ENCODE results near the gene CSRP1. TPM values are rescaled to one million over a fixed set of nuclear protein-coding genes. Genes with fewer than 3 reads are reported as not detected.

The CSRP1 gene
- total and polyA plus RNA-seq, 9 of the 15 experiments (the other 6 are each of a cell fraction or from before 2014, with no cell fraction given) = 6.8 to 39.4 (median 23.7) TPM

GRCh38 chr1:201498621-201499020 is 8.3 kb downstream of the CSRP1 start:
- Histone ChIP-seq H3K79me2 (ENCODE audit: control insufficient read depth, insufficient read depth, low read length) (no peaks in the 10 kb centered on the region), H3K27ac (ENCODE audit: extremely low read depth, low read depth, low read length) (no peak overlapping the region), H3K27me3 (ENCODE audit: control insufficient read depth in 2 of 2, insufficient read depth in 2 of 2, low read length in 2 of 2) (peaks cover 0 to 20% of the 10 kb centered on the region in 2 experiments; a peak in 1 of 5 replicates), H3K36me3 (ENCODE audit: control insufficient read depth, insufficient read depth, low read length) (no peaks in the 10 kb centered on the region), H3K9me1 (ENCODE audit: control insufficient read depth, insufficient read depth, low read length) (no peaks in the 10 kb centered on the region), H3K9me3 (replicated peaks; ENCODE audit: control insufficient read depth, insufficient read depth, low read depth, low read length) (no peaks in the 10 kb centered on the region), H3K9ac (ENCODE audit: insufficient read depth in 1 of 2, low read depth in 2 of 2, low read length in 2 of 2) (no peak overlapping the region), H4K20me1 (replicated peaks; ENCODE audit: control insufficient read depth, insufficient read depth, low read length) (no peaks in the 10 kb centered on the region), H3K4me3 (no peak overlapping the region), H3K4me2 (ENCODE audit: insufficient read depth, low read length) (no peak overlapping the region), H3K4me1 (replicated peaks in 1 of 2; ENCODE audit: control insufficient read depth in 2 of 2, insufficient read depth in 2 of 2, low read length in 2 of 2) (no peaks in the 10 kb centered on the region; a peak in 2 of 5 replicates), H2AFZ (ENCODE audit: low read depth, low read length) (no peak overlapping the region)
- DNase-seq (ENCODE audit: extremely low read depth in 1 of 4, low spot score in 3 of 4) (no peak), ATAC-seq (peak; percentile 50), FAIRE-seq (no peak)
- BruUV-seq (replicated peaks) = no TSS peak
- in situ Hi-C loops (cut with MboI) = no loop called here
- CTCF ChIA-PET (ENCODE audit: low intra/inter-chr PET ratio) = no interaction called here
- POLR2A ChIA-PET = interaction anchor here (0.7 to 1.2 kb wide), 5 partner anchors 8 to 53 kb away, joined by 3 to 5 read pairs (median 4); no protein-coding TSS in a partner anchor
- TF ChIP-seq ZBTB17 (CRISPR knock-in tag; IDR thresholded peaks at IDR 0.05) (no peak), YY1 (IDR thresholded peaks at IDR 0.05; ENCODE audit: borderline replicate concordance in 1 of 3, control insufficient read depth in 1 of 3, extremely low read depth in 1 of 3, insufficient read depth in 3 of 3, insufficient read length in 1 of 3, insufficient replicate concordance in 2 of 3, low read depth in 1 of 3, low read length in 2 of 3) (peak in 1 of 3 experiments; percentile 21), MIER1 (IDR thresholded peaks at IDR 0.05; ENCODE audit: low read depth) (no peak), EP400 (IDR thresholded peaks at IDR 0.05) (no peak), ESRRA (IDR thresholded peaks at IDR 0.05; ENCODE audit: borderline replicate concordance, low read depth) (no peak), BCL6 (CRISPR knock-in tag; IDR thresholded peaks at IDR 0.05) (no peak), ZNF764 (CRISPR knock-in tag; IDR thresholded peaks at IDR 0.05; ENCODE audit: low read depth) (no peak)
- intact Hi-C loops (cut with micrococcal nuclease) = no loop called here
- WGBS (ENCODE audit: insufficient coverage, low coverage, missing lambda C conversion rate) = 25% methylated on average over 8 of the region's 8 CpGs
